Testis (tissue), 2 donors: Measurements from ENCODE around the gene SRPX2.

Experiments used
- POLR2A ChIP-seq: fragments of 450-650 bp; IDR thresholded peaks from one replicate; pipeline ENCODE4 v1.6.1; 2017; ENCODE audit warnings: antibody characterized with exemption, mild to moderate bottlenecking, moderate library complexity
- TF ChIP-seq, protein P1 (sequence below), 3 experiments: fragments of 450-650 bp in 2 of 3; fragments of 200-600 bp in 1 of 3; sonication (generic) in 1 of 3; IDR thresholded peaks; one replicate each; pipeline ENCODE4 v1.5.1; 2016 to 2019; ENCODE audit warnings: antibody characterized with exemption in 3 of 3, mild to moderate bottlenecking in 2 of 3, moderate library complexity in 1 of 3

- TF ChIP-seq, protein P1, sequence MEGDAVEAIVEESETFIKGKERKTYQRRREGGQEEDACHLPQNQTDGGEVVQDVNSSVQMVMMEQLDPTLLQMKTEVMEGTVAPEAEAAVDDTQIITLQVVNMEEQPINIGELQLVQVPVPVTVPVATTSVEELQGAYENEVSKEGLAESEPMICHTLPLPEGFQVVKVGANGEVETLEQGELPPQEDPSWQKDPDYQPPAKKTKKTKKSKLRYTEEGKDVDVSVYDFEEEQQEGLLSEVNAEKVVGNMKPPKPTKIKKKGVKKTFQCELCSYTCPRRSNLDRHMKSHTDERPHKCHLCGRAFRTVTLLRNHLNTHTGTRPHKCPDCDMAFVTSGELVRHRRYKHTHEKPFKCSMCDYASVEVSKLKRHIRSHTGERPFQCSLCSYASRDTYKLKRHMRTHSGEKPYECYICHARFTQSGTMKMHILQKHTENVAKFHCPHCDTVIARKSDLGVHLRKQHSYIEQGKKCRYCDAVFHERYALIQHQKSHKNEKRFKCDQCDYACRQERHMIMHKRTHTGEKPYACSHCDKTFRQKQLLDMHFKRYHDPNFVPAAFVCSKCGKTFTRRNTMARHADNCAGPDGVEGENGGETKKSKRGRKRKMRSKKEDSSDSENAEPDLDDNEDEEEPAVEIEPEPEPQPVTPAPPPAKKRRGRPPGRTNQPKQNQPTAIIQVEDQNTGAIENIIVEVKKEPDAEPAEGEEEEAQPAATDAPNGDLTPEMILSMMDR (IDR thresholded peaks at IDR 0.05), result no peak
- TF ChIP-seq POLR2A, result no peak
Observed at GRCh38 chrX:100652266-100652665, 8.3 kb downstream of the SRPX2 start.
